ENCODE data around the gene RSRC1. TPM values are rescaled to one million over a fixed set of nuclear protein-coding genes. Genes with fewer than 3 reads are reported as not detected.
"Not testable (repeated sequence)": the region's sequence is repeated elsewhere in the genome, so short reads cannot be mapped to it uniquely, and the experiment has no call there.

RSRC1 gene
- polyA plus RNA-seq, 1 donor (not counting 4 experiments of a cell fraction or from before 2014, with no cell fraction given) = 11.1 TPM

GRCh38 chr3:158407844-158408517, 298.1 kb downstream of the RSRC1 start:
- no peaks in the 10 kb centered on the region for H3K36me3 ChIP-seq (ENCODE audit: control insufficient read depth in 2 of 2, extremely low read depth in 1 of 2, insufficient read depth in 2 of 2, low read length in 2 of 2)
- no peak overlapping the region for H3K4me2 ChIP-seq (ENCODE audit: control insufficient read depth, extremely low read depth, insufficient read depth, low read depth, low read length)
- H3K9me1 ChIP-seq (ENCODE audit: control insufficient read depth, extremely low read depth, insufficient read depth, low read length) = no peaks in the 10 kb centered on the region
- dilution Hi-C loops (cut with MboI; ENCODE audit: extremely low pct_ligation_motif_present, low sequenced_read_pairs) = no loop called here
- H3K27me3 ChIP-seq (ENCODE audit: control insufficient read depth, extremely low read depth, insufficient read depth, low read length) = no peaks in the 10 kb centered on the region
- no peak overlapping the region for H3K4me3 ChIP-seq (ENCODE audit: control insufficient read depth in 2 of 3, extremely low read depth in 1 of 3, insufficient read depth in 2 of 3, low read depth in 1 of 3, low read length in 3 of 3)
- H3K9me3 ChIP-seq (ENCODE audit: control insufficient read depth, low read depth, low read length) = no peaks in the 10 kb centered on the region
- TF ChIP-seq EZH2 (IDR thresholded peaks at IDR 0.05; ENCODE audit: low read length) (no peak), CTCF (optimal IDR thresholded peaks at IDR 0.05 in 1 of 3, IDR thresholded peaks at IDR 0.05 in 1 of 3, conservative IDR thresholded peaks at IDR 0.05 in 1 of 3; ENCODE audit: extremely low read depth in 1 of 3, insufficient read depth in 2 of 3, low read length in 3 of 3) (no peak)
- no peak overlapping the region for H3K9ac ChIP-seq (ENCODE audit: control insufficient read depth, extremely low read depth, insufficient read depth, low read length)
- no peaks in the 10 kb centered on the region for H3K79me2 ChIP-seq (ENCODE audit: control insufficient read depth, insufficient read depth, low read length)
- no peaks in the 10 kb centered on the region for H4K20me1 ChIP-seq (ENCODE audit: control insufficient read depth, extremely low read depth, insufficient read depth, low read length)
- H3K4me1 ChIP-seq (ENCODE audit: control insufficient read depth, extremely low read depth, insufficient read depth, low read length) = no peaks in the 10 kb centered on the region
- FAIRE-seq = no peak
- no peak for DNase-seq (ENCODE audit: low read depth, low spot score)
- no peak overlapping the region for H2AFZ ChIP-seq (ENCODE audit: control insufficient read depth, low read length)
- no peak overlapping the region for H3K27ac ChIP-seq (ENCODE audit: control insufficient read depth, insufficient read depth, low read length)

- H3K4me3 ChIP-seq (ENCODE audit: control insufficient read depth in 2 of 3, extremely low read depth in 1 of 3, insufficient read depth in 2 of 3, low read depth in 1 of 3, low read length in 3 of 3); H3K9me3 ChIP-seq (ENCODE audit: control insufficient read depth, low read depth, low read length); dilution Hi-C loops (cut with MboI; ENCODE audit: extremely low pct_ligation_motif_present, low sequenced_read_pairs); H3K9me1 ChIP-seq (ENCODE audit: control insufficient read depth, extremely low read depth, insufficient read depth, low read length); H3K9ac ChIP-seq (ENCODE audit: control insufficient read depth, extremely low read depth, insufficient read depth, low read length); H3K79me2 ChIP-seq (ENCODE audit: control insufficient read depth, insufficient read depth, low read length); H3K27me3 ChIP-seq (ENCODE audit: control insufficient read depth, extremely low read depth, insufficient read depth, low read length); H4K20me1 ChIP-seq (ENCODE audit: control insufficient read depth, extremely low read depth, insufficient read depth, low read length); H3K27ac ChIP-seq (ENCODE audit: control insufficient read depth, insufficient read depth, low read length); DNase-seq (ENCODE audit: low read depth, low spot score); H3K4me2 ChIP-seq (ENCODE audit: control insufficient read depth, extremely low read depth, insufficient read depth, low read depth, low read length); H2AFZ ChIP-seq (ENCODE audit: control insufficient read depth, low read length); FAIRE-seq; H3K4me1 ChIP-seq (ENCODE audit: control insufficient read depth, extremely low read depth, insufficient read depth, low read length); H3K36me3 ChIP-seq (ENCODE audit: control insufficient read depth in 2 of 2, extremely low read depth in 1 of 2, insufficient read depth in 2 of 2, low read length in 2 of 2): not testable (repeated sequence)
Measured at GRCh38 chr3:158408518-158408897, 298.6 kb downstream of the RSRC1 start.

- Histone ChIP-seq H3K9ac (ENCODE audit: control insufficient read depth, extremely low read depth, insufficient read depth, low read length) (no peak overlapping the region), H3K4me1 (ENCODE audit: control insufficient read depth, extremely low read depth, insufficient read depth, low read length) (peaks cover 21% of the 10 kb centered on the region), H3K36me3 (ENCODE audit: control insufficient read depth in 2 of 2, extremely low read depth in 1 of 2, insufficient read depth in 2 of 2, low read length in 2 of 2) (no peaks in the 10 kb centered on the region), H3K27me3 (ENCODE audit: control insufficient read depth, extremely low read depth, insufficient read depth, low read length) (no peaks in the 10 kb centered on the region), H3K9me1 (ENCODE audit: control insufficient read depth, extremely low read depth, insufficient read depth, low read length) (no peaks in the 10 kb centered on the region), H2AFZ (ENCODE audit: control insufficient read depth, low read length) (no peak overlapping the region), H3K27ac (ENCODE audit: control insufficient read depth, insufficient read depth, low read length) (no peak overlapping the region), H3K79me2 (ENCODE audit: control insufficient read depth, insufficient read depth, low read length) (no peaks in the 10 kb centered on the region), H3K9me3 (ENCODE audit: control insufficient read depth, low read depth, low read length) (no peaks in the 10 kb centered on the region), H4K20me1 (ENCODE audit: control insufficient read depth, extremely low read depth, insufficient read depth, low read length) (no peaks in the 10 kb centered on the region), H3K4me2 (ENCODE audit: control insufficient read depth, extremely low read depth, insufficient read depth, low read depth, low read length) (no peak overlapping the region), H3K4me3 (ENCODE audit: control insufficient read depth in 2 of 3, extremely low read depth in 1 of 3, insufficient read depth in 2 of 3, low read depth in 1 of 3, low read length in 3 of 3) (no peak overlapping the region)
- no peak for TF ChIP-seq EZH2 (IDR thresholded peaks at IDR 0.05; ENCODE audit: low read length)
- TF ChIP-seq CTCF (optimal IDR thresholded peaks at IDR 0.05 in 1 of 3, IDR thresholded peaks at IDR 0.05 in 1 of 3, conservative IDR thresholded peaks at IDR 0.05 in 1 of 3; ENCODE audit: extremely low read depth in 1 of 3, insufficient read depth in 2 of 3, low read length in 3 of 3) = no peak
- FAIRE-seq = no peak
- DNase-seq (ENCODE audit: low read depth, low spot score) = no peak
- dilution Hi-C loops (cut with MboI; ENCODE audit: extremely low pct_ligation_motif_present, low sequenced_read_pairs) = no loop called here
Measured at GRCh38 chr3:158418035-158418434, 308.1 kb downstream of the RSRC1 start.

All from keratinocyte (primary cell).